Endothelial cell of umbilical vein (primary cell): ENCODE data around the gene FKRP. TPM values are rescaled to one million over a fixed set of nuclear protein-coding genes. Genes with fewer than 3 reads are reported as not detected.

Experiments used
- BruUV-seq: library from RNA; stranded (reverse); fragments of 400-500 nt; replicated peaks from 2 replicates; lab custom pipeline; 2021; lab: Mats Ljungman, UMichigan
- CTCF ChIA-PET: fragments of 300-600, 350-600 bp; sonication (Branson Sonifier 250); formaldehyde crosslinking; loops from one replicate; lab custom pipeline; 2021; ENCODE audit warnings: antibody characterized with exemption, inconsistent platforms; lab: Charles Lee
- POLR2A ChIA-PET: fragments of 300-600, 350-600 bp; sonication (Branson Sonifier 250); formaldehyde crosslinking; loops from one replicate; lab custom pipeline; 2021; ENCODE audit warnings: antibody characterized with exemption, inconsistent platforms; lab: Charles Lee
- DNase-seq: peaks from one replicate; pipeline ENCODE4 v3.0.0-alpha.2; 2011; ENCODE audit warnings: low read depth, low spot score
- FAIRE-seq: peaks from 2 replicates; lab custom pipeline; 2011; peaks lifted over from hg19 to GRCh38; lab: Jason Lieb, UNC
- H2AFZ ChIP-seq: 2 replicates; pipeline ENCODE4 v1.6.0; 2012; ENCODE audit warnings: low read depth, low read length, control low read depth, inconsistent platforms
- H3K27ac ChIP-seq: 2 replicates; pipeline ENCODE4 v1.5.1; 2011; ENCODE audit warnings: low read depth, mild to moderate bottlenecking, control low read depth, low read length, moderate library complexity; ENCODE audit not compliant: insufficient read depth
- H3K27me3 ChIP-seq, 2 experiments: 2 replicates each; pipeline versions ENCODE4 v1.6.0 to v1.6.1; 2011; ENCODE audit warnings: low read length in 2 of 2, mixed read lengths in 1 of 2; ENCODE audit not compliant: control insufficient read depth in 2 of 2, insufficient read depth in 2 of 2
- H3K36me3 ChIP-seq, 2 experiments: 2 replicates in 1 of 2; 3 replicates in 1 of 2; pipeline ENCODE4 v1.5.1; 2011; ENCODE audit warnings: low read length in 2 of 2, mild to moderate bottlenecking in 1 of 2, moderate library complexity in 1 of 2; ENCODE audit not compliant: control insufficient read depth in 2 of 2, insufficient read depth in 2 of 2; ENCODE audit errors: extremely low read depth in 1 of 2
- H3K4me1 ChIP-seq: 3 replicates; pipeline ENCODE4 v1.5.1; 2011; ENCODE audit warnings: mild to moderate bottlenecking, low read length; ENCODE audit not compliant: control insufficient read depth, insufficient read depth; ENCODE audit errors: extremely low read depth
- H3K4me2 ChIP-seq: 2 replicates; pipeline ENCODE4 v1.6.1; 2011; ENCODE audit warnings: low read length, control low read depth, mixed read lengths; ENCODE audit not compliant: insufficient read depth
- H3K4me3 ChIP-seq, 3 experiments: fragments of 200-600 bp in 1 of 3; sonication (generic), shearing (Covaris generic) in 1 of 3; replicated peaks in 1 of 3; 2 replicates each; pipeline ENCODE4 v1.5.1; 2011 to 2016; ENCODE audit warnings: control low read depth in 3 of 3, low read length in 3 of 3, mild to moderate bottlenecking in 2 of 3, inconsistent platforms in 1 of 3, low read depth in 1 of 3, moderate library complexity in 1 of 3; ENCODE audit not compliant: insufficient read depth in 1 of 3
- H3K79me2 ChIP-seq: 2 replicates; pipeline ENCODE4 v1.6.0; 2012; ENCODE audit warnings: low read length, inconsistent platforms; ENCODE audit not compliant: control insufficient read depth, insufficient read depth
- H3K9ac ChIP-seq: replicated peaks from 2 replicates; pipeline ENCODE3; 2011; ENCODE audit warnings: low read length, control low read depth; ENCODE audit not compliant: insufficient read depth; ENCODE audit errors: extremely low read depth
- H3K9me1 ChIP-seq: replicated peaks from 3 replicates; pipeline ENCODE4 v1.6.0; 2011; ENCODE audit warnings: mild to moderate bottlenecking, low read length; ENCODE audit not compliant: control insufficient read depth, insufficient read depth; ENCODE audit errors: extremely low read depth
- H3K9me3 ChIP-seq: replicated peaks from 2 replicates; pipeline ENCODE4 v1.5.1; 2012; ENCODE audit warnings: low read length, inconsistent platforms; ENCODE audit not compliant: control insufficient read depth, insufficient read depth
- H4K20me1 ChIP-seq: replicated peaks from 2 replicates; pipeline ENCODE3; 2011; ENCODE audit warnings: mild to moderate bottlenecking, low read length; ENCODE audit not compliant: control insufficient read depth, insufficient read depth; ENCODE audit errors: extremely low read depth
- CTCF ChIP-seq, 2 donors: IDR thresholded peaks; 1 replicate in 1 of 2; 2 replicates in 1 of 2; pipeline ENCODE4 v1.5.1; 2011; ENCODE audit warnings: low read length in 2 of 2, mild to moderate bottlenecking in 2 of 2, moderate library complexity in 2 of 2, control low read depth in 1 of 2, inconsistent platforms in 1 of 2, low read depth in 1 of 2; ENCODE audit not compliant: insufficient read depth in 1 of 2; ENCODE audit errors: extremely low read depth in 1 of 2
- EZH2 ChIP-seq: IDR thresholded peaks from 2 replicates; pipeline ENCODE4 v1.6.1; 2012; ENCODE audit warnings: borderline replicate concordance, low read depth, mild to moderate bottlenecking, moderate library complexity, low read length, inconsistent platforms; ENCODE audit not compliant: severe bottlenecking
- FOS ChIP-seq: IDR thresholded peaks from 2 replicates; pipeline ENCODE4 v1.6.1; 2011; ENCODE audit warnings: mild to moderate bottlenecking, low read length, moderate library complexity, borderline replicate concordance; ENCODE audit not compliant: insufficient read depth
- GATA2 ChIP-seq: IDR thresholded peaks from 2 replicates; pipeline ENCODE4 v1.7.0; 2011; ENCODE audit warnings: low read depth, mild to moderate bottlenecking, moderate library complexity, mixed read lengths, low read length; ENCODE audit not compliant: insufficient read length, insufficient read depth
- JUN ChIP-seq: IDR thresholded peaks from 2 replicates; pipeline ENCODE4 v1.6.1; 2011; ENCODE audit warnings: borderline replicate concordance, low read depth; ENCODE audit not compliant: insufficient read length, insufficient read depth
- MAX ChIP-seq: IDR thresholded peaks from 2 replicates; pipeline ENCODE4 v1.6.1; 2011; ENCODE audit not compliant: insufficient read depth, insufficient read length
- MYC ChIP-seq: IDR thresholded peaks from one replicate; pipeline ENCODE4 v1.6.1; 2011; ENCODE audit warnings: mild to moderate bottlenecking, low read depth, low read length
- POLR2A ChIP-seq: IDR thresholded peaks from 2 replicates; pipeline ENCODE4 v1.6.1; 2012; ENCODE audit warnings: low read depth, mild to moderate bottlenecking, control low read depth, low read length
- POLR2AphosphoS5 ChIP-seq: IDR thresholded peaks from 2 replicates; pipeline ENCODE4 v1.6.1; 2012; ENCODE audit warnings: low read depth, mild to moderate bottlenecking, control low read depth, low read length, moderate library complexity; ENCODE audit not compliant: insufficient read depth
- dilution Hi-C: fragments of 300-500 bp; cut with MboI; formaldehyde crosslinking; loops from one replicate; pipeline ENCODE4 v1.15.0; 2019; ENCODE audit warnings: low sequenced_read_pairs; ENCODE audit not compliant: extremely low pct_ligation_motif_present
- intact Hi-C: fragments of 100-400 bp; cut with micrococcal nuclease; formaldehyde crosslinking; loops from one replicate; pipeline ENCODE4 v1.10.0; 2022
- polyA plus RNA-seq, 4 experiments: library from polyadenylated mRNA; depleted of rRNA in 3 of 4; stranded (reverse) in 3 of 4; unstranded in 1 of 4; fragments of >200 nt; gene quantifications; 2 replicates each; pipeline versions ENCODE4 v1.2.1 to v1.2.3, GENCODE V29; 2011 to 2012; ENCODE audit warnings: missing spikeins in 1 of 4
- total RNA-seq: library from RNA; stranded (reverse); gene quantifications from 2 replicates; pipeline ENCODE4 v1.2.3, GENCODE V29; 2021

FKRP gene
- total and polyA plus RNA-seq, 2 donors (not counting 3 experiments of a cell fraction or from before 2014, with no cell fraction given) = 31.5 to 32.8 TPM

- no peak overlapping the region for H3K9ac ChIP-seq
- no peak overlapping the region for H3K4me3 ChIP-seq
- intact Hi-C loops = no loop called here
- BruUV-seq = no TSS peak
- CTCF ChIA-PET = no interaction called here
- POLR2A ChIA-PET = no interaction called here
- dilution Hi-C loops = no loop called here
- DNase-seq = no peak
- H3K4me1 ChIP-seq = peaks cover 41% of the 10 kb centered on the region
- peaks cover 11% of the 10 kb centered on the region for H3K79me2 ChIP-seq
- H3K9me1 ChIP-seq = no peaks in the 10 kb centered on the region
- H3K27me3 ChIP-seq = no peaks in the 10 kb centered on the region
- no peak for TF ChIP-seq MAX
- TF ChIP-seq GATA2 = no peak
- no peak for TF ChIP-seq POLR2A
- TF ChIP-seq POLR2AphosphoS5 = no peak
- TF ChIP-seq MYC = no peak
- no peak for TF ChIP-seq CTCF (IDR thresholded peaks at IDR 0.05; ENCODE audit: extremely low read depth in 1 of 2, insufficient read depth in 1 of 2, low read depth in 1 of 2, low read length in 2 of 2)
- TF ChIP-seq FOS = no peak
- no peak for TF ChIP-seq EZH2
- TF ChIP-seq JUN = no peak
- H3K9me3 ChIP-seq = no peaks in the 10 kb centered on the region
- FAIRE-seq = no peak
- H2AFZ ChIP-seq = no peak overlapping the region
- no peak overlapping the region for H3K27ac ChIP-seq
- no peaks in the 10 kb centered on the region for H4K20me1 ChIP-seq
- H3K4me2 ChIP-seq = no peak overlapping the region
- H3K36me3 ChIP-seq = peaks cover 9 to 56% of the 10 kb centered on the region in 2 experiments
Observed at GRCh38 chr19:46724468-46724867, 21.4 kb upstream of the FKRP start.
